HepG2 (cell line): ENCODE results near the gene PCSK5. TPM values are rescaled to one million over a fixed set of nuclear protein-coding genes. Genes with fewer than 3 reads are reported as not detected.

Experiments
- ATRX ChIP-seq: sonication (generic); formaldehyde crosslinking; IDR thresholded peaks from 2 replicates; pipeline ENCODE4 v1.4.0; 2020; ENCODE audit warnings: missing genetic modification reagents, borderline replicate concordance
- FOXM1 ChIP-seq: sonication (generic); formaldehyde crosslinking; IDR thresholded peaks from 2 replicates; pipeline ENCODE4 v1.5.0; 2020; ENCODE audit warnings: missing genetic modification reagents
- GFI1 ChIP-seq: sonication (generic); formaldehyde crosslinking; IDR thresholded peaks from 2 replicates; pipeline ENCODE4 v1.5.0; 2020; ENCODE audit warnings: missing genetic modification reagents, mild to moderate bottlenecking, borderline replicate concordance
- HMG20B ChIP-seq: conservative IDR thresholded peaks from 2 replicates; pipeline ENCODE4 v1.6.1; 2016; ENCODE audit warnings: missing genetic modification reagents, missing compliant biosample characterization
- MEIS1 ChIP-seq: sonication (generic); formaldehyde crosslinking; IDR thresholded peaks from 2 replicates; pipeline ENCODE4 v1.9.0; 2021; ENCODE audit warnings: mild to moderate bottlenecking, missing genetic modification reagents, moderate library complexity, borderline replicate concordance
- MYNN ChIP-seq: sonication (generic); formaldehyde crosslinking; IDR thresholded peaks from 2 replicates; pipeline ENCODE4 v1.4.0; 2020; ENCODE audit warnings: mild to moderate bottlenecking, low read depth, missing genetic modification reagents
- NR3C1 ChIP-seq: sonication (generic); formaldehyde crosslinking; IDR thresholded peaks from 2 replicates; pipeline ENCODE4 v1.4.0; 2020; ENCODE audit warnings: missing genetic modification reagents
- PHF8 ChIP-seq: sonication (generic); formaldehyde crosslinking; IDR thresholded peaks from 2 replicates; pipeline ENCODE4 v1.5.0; 2020; ENCODE audit warnings: missing genetic modification reagents
- PRMT3 ChIP-seq: sonication (generic); formaldehyde crosslinking; IDR thresholded peaks from 2 replicates; pipeline ENCODE4 v1.8.1; 2022; ENCODE audit warnings: low read depth, mild to moderate bottlenecking, moderate library complexity, missing genetic modification reagents, borderline replicate concordance
- RARA ChIP-seq: IDR thresholded peaks from 2 replicates; pipeline ENCODE4 v1.6.1; 2016; ENCODE audit warnings: missing genetic modification reagents, missing compliant biosample characterization
- SOX13 ChIP-seq, 3 experiments: fragments of 450-650 bp in 1 of 3; sonication (generic) in 1 of 3; formaldehyde crosslinking in 1 of 3; IDR thresholded peaks in 2 of 3; conservative IDR thresholded peaks in 1 of 3; 2 replicates each; pipeline versions ENCODE4 v1.5.0 to v1.6.1; 2016 to 2020; ENCODE audit warnings: antibody characterized with exemption in 1 of 3, mild to moderate bottlenecking in 1 of 3, missing compliant biosample characterization in 1 of 3, missing genetic modification reagents in 1 of 3, moderate library complexity in 1 of 3
- ZBTB20 ChIP-seq: sonication (generic); formaldehyde crosslinking; IDR thresholded peaks from 2 replicates; pipeline ENCODE4 v1.8.1; 2023; ENCODE audit warnings: missing genetic modification reagents, low read depth, mild to moderate bottlenecking, borderline replicate concordance
- ZFAT ChIP-seq: sonication (generic); formaldehyde crosslinking; conservative IDR thresholded peaks from 2 replicates; pipeline ENCODE4 v1.8.1; 2023; ENCODE audit warnings: missing genetic modification reagents, inconsistent platforms
- ZNF329 ChIP-seq: sonication (generic); formaldehyde crosslinking; IDR thresholded peaks from 2 replicates; pipeline ENCODE4 v1.9.0; 2021; ENCODE audit warnings: low read depth, mild to moderate bottlenecking, missing genetic modification reagents
- ZNF746 ChIP-seq: sonication (generic); formaldehyde crosslinking; IDR thresholded peaks from 2 replicates; pipeline ENCODE4 v1.8.0; 2022; ENCODE audit warnings: mild to moderate bottlenecking, missing genetic modification reagents
- ZNF773 ChIP-seq: sonication (generic); formaldehyde crosslinking; IDR thresholded peaks from 2 replicates; pipeline ENCODE4 v1.4.0; 2020; ENCODE audit warnings: missing genetic modification reagents, borderline replicate concordance
- polyA plus RNA-seq, 8 experiments: library from polyadenylated mRNA; depleted of rRNA in 3 of 8; stranded (reverse) in 7 of 8; unstranded in 1 of 8; fragments of >200 nt; fragmentation: Illumina TruSeq in 4 of 8; extraction: Trizol in 4 of 8; gene quantifications; 2 replicates each; pipeline versions ENCODE4 v1.2.1 to v1.2.3, GENCODE V29; 2011 to 2016; ENCODE audit warnings: low read depth in 4 of 8, missing spikeins in 1 of 8, mixed read lengths in 1 of 8; ENCODE audit not compliant: insufficient read depth in 1 of 8
- total RNA-seq, 5 experiments: library from RNA; depleted of rRNA; stranded (reverse); fragments of >200 nt; fragmentation: Illumina TruSeq; extraction: Trizol; gene quantifications; 2 replicates each; pipeline ENCODE4 v1.2.3, GENCODE V29; 2016; ENCODE audit warnings: low read depth in 1 of 5
- TF ChIP-seq, protein P1 (sequence below): sonication (generic); formaldehyde crosslinking; IDR thresholded peaks from 2 replicates; pipeline ENCODE4 v1.4.0; 2020; ENCODE audit warnings: missing genetic modification reagents, borderline replicate concordance
- TF ChIP-seq, protein P2 (sequence below): sonication (generic); formaldehyde crosslinking; IDR thresholded peaks from 2 replicates; pipeline ENCODE4 v1.4.0; 2020; ENCODE audit warnings: missing genetic modification reagents
- TF ChIP-seq, protein P3 (sequence below): sonication (generic); formaldehyde crosslinking; IDR thresholded peaks from 2 replicates; pipeline ENCODE4 v1.4.0; 2020; ENCODE audit warnings: mild to moderate bottlenecking, missing genetic modification reagents

Gene PCSK5
- total and polyA plus RNA-seq, 2 of the 13 experiments (the other 11 are each of a cell fraction or from before 2014, with no cell fraction given): 0.55 to 0.66 TPM

DNA sequence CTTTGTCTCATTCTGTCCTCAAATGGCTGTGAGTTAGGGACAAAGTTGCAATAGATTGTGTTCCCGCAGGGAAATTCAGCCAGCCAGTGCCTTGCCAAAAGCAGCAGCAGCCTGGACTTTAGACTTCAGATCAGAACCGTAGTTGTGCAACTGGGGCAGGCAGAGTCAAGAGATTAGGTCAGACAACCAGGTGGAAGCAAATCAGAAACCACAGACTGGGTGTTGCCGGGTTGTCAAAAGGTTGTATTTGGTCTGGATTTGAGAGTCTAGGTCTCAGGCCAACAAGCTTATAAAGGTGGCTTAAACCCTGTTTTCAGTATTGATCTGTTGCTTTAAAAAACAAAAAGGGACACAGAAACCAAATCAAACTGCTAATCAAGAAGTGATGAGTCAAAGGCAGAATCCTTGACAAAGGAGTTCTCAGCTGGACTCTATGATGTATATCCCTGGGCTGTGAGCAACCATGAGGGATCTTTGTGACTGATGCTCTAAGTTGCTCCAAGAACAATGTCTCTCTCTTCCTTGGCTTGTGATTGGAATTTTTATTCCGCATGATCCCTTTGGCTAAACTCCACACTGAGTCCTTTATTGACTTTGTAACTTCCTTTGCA is 482.8 kb downstream of the PCSK5 start (continued):
- TF ChIP-seq, protein P1, sequence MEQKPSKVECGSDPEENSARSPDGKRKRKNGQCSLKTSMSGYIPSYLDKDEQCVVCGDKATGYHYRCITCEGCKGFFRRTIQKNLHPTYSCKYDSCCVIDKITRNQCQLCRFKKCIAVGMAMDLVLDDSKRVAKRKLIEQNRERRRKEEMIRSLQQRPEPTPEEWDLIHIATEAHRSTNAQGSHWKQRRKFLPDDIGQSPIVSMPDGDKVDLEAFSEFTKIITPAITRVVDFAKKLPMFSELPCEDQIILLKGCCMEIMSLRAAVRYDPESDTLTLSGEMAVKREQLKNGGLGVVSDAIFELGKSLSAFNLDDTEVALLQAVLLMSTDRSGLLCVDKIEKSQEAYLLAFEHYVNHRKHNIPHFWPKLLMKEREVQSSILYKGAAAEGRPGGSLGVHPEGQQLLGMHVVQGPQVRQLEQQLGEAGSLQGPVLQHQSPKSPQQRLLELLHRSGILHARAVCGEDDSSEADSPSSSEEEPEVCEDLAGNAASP (CRISPR knock-in tag): peak; percentile 95; the same call in 1 of the 2 replicates
- TF ChIP-seq SOX13 (IDR thresholded peaks at IDR 0.05): no peak; the same call in 1 of the 2 replicates
- TF ChIP-seq SOX13 (CRISPR knock-in tag; conservative IDR thresholded peaks at IDR 0.05 in 1 of 2, IDR thresholded peaks at IDR 0.05 in 1 of 2): peak in 1 of 2 experiments; percentile 79; a peak in 2 of 4 replicates
- no peak for TF ChIP-seq PRMT3
- peak; percentile 63; the same call in 1 of the 2 replicates for TF ChIP-seq ZBTB20
- TF ChIP-seq ZNF773 (CRISPR knock-in tag): no peak
- no peak for TF ChIP-seq MYNN (CRISPR knock-in tag)
- no peak for TF ChIP-seq ATRX (CRISPR knock-in tag)
- no peak for TF ChIP-seq MEIS1 (CRISPR knock-in tag)
- TF ChIP-seq RARA (CRISPR knock-in tag): peak; percentile 93
- peak; percentile 55; the same call in 1 of the 2 replicates for TF ChIP-seq ZNF746 (CRISPR knock-in tag)
- TF ChIP-seq, protein P2, sequence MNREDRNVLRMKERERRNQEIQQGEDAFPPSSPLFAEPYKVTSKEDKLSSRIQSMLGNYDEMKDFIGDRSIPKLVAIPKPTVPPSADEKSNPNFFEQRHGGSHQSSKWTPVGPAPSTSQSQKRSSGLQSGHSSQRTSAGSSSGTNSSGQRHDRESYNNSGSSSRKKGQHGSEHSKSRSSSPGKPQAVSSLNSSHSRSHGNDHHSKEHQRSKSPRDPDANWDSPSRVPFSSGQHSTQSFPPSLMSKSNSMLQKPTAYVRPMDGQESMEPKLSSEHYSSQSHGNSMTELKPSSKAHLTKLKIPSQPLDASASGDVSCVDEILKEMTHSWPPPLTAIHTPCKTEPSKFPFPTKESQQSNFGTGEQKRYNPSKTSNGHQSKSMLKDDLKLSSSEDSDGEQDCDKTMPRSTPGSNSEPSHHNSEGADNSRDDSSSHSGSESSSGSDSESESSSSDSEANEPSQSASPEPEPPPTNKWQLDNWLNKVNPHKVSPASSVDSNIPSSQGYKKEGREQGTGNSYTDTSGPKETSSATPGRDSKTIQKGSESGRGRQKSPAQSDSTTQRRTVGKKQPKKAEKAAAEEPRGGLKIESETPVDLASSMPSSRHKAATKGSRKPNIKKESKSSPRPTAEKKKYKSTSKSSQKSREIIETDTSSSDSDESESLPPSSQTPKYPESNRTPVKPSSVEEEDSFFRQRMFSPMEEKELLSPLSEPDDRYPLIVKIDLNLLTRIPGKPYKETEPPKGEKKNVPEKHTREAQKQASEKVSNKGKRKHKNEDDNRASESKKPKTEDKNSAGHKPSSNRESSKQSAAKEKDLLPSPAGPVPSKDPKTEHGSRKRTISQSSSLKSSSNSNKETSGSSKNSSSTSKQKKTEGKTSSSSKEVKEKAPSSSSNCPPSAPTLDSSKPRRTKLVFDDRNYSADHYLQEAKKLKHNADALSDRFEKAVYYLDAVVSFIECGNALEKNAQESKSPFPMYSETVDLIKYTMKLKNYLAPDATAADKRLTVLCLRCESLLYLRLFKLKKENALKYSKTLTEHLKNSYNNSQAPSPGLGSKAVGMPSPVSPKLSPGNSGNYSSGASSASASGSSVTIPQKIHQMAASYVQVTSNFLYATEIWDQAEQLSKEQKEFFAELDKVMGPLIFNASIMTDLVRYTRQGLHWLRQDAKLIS: no peak
- no peak for TF ChIP-seq FOXM1 (CRISPR knock-in tag)
- no peak for TF ChIP-seq ZFAT (CRISPR knock-in tag)
- TF ChIP-seq HMG20B (CRISPR knock-in tag): peak; percentile 53; the same call in 1 of the 2 replicates
- no peak for TF ChIP-seq ZNF329
- 0 out of 2 replicates have a peak, but pooled peaks have one; percentile 34 for TF ChIP-seq PHF8 (CRISPR knock-in tag)
- no peak for TF ChIP-seq NR3C1
- TF ChIP-seq GFI1 (CRISPR knock-in tag): peak; percentile 90
- TF ChIP-seq, protein P3, sequence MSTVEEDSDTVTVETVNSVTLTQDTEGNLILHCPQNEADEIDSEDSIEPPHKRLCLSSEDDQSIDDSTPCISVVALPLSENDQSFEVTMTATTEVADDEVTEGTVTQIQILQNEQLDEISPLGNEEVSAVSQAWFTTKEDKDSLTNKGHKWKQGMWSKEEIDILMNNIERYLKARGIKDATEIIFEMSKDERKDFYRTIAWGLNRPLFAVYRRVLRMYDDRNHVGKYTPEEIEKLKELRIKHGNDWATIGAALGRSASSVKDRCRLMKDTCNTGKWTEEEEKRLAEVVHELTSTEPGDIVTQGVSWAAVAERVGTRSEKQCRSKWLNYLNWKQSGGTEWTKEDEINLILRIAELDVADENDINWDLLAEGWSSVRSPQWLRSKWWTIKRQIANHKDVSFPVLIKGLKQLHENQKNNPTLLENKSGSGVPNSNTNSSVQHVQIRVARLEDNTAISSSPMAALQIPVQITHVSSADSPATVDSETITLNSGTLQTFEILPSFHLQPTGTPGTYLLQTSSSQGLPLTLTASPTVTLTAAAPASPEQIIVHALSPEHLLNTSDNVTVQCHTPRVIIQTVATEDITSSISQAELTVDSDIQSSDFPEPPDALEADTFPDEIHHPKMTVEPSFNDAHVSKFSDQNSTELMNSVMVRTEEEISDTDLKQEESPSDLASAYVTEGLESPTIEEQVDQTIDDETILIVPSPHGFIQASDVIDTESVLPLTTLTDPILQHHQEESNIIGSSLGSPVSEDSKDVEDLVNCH (CRISPR knock-in tag): no peak
